GM12875 (cell line): ENCODE measurements around the gene C1orf116.
A peak's percentile ranks its signal among the peaks of the same experiment; 100 is the strongest.

Experiments used
- H3K4me3 ChIP-seq: one replicate; pipeline ENCODE4 v1.5.1; 2011; ENCODE audit warnings: low read depth, low read length, control low read depth
- TF ChIP-seq, protein P1 (sequence below): IDR thresholded peaks from 2 replicates; pipeline ENCODE4 v1.5.1; 2011; ENCODE audit warnings: low read depth, mild to moderate bottlenecking, control low read depth, inconsistent platforms, low read length, moderate library complexity, borderline replicate concordance; ENCODE audit not compliant: insufficient read depth

C1orf116 gene

DNA sequence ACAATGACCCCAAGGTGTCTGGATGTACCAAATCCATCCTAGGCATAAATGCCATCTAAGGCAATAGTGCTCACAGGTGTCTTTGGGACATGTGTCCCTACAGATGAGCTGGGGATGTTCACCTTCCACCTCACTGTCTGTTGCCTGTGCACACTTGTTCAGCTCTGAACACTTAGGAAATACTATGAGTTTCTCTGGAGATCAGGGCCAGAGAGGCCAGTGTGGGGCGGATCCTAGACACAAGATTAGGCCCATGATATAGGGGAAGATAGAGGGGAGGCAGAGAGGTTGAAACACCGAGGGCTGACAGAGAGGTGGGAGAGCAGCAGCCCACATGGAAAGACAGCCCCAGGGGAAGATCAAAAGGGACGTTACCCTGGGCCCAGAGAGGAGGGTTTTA, 25.6 kb downstream of the C1orf116 start:
- no peak overlapping the region for H3K4me3 ChIP-seq
- TF ChIP-seq, protein P1, sequence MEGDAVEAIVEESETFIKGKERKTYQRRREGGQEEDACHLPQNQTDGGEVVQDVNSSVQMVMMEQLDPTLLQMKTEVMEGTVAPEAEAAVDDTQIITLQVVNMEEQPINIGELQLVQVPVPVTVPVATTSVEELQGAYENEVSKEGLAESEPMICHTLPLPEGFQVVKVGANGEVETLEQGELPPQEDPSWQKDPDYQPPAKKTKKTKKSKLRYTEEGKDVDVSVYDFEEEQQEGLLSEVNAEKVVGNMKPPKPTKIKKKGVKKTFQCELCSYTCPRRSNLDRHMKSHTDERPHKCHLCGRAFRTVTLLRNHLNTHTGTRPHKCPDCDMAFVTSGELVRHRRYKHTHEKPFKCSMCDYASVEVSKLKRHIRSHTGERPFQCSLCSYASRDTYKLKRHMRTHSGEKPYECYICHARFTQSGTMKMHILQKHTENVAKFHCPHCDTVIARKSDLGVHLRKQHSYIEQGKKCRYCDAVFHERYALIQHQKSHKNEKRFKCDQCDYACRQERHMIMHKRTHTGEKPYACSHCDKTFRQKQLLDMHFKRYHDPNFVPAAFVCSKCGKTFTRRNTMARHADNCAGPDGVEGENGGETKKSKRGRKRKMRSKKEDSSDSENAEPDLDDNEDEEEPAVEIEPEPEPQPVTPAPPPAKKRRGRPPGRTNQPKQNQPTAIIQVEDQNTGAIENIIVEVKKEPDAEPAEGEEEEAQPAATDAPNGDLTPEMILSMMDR: no peak

DNA sequence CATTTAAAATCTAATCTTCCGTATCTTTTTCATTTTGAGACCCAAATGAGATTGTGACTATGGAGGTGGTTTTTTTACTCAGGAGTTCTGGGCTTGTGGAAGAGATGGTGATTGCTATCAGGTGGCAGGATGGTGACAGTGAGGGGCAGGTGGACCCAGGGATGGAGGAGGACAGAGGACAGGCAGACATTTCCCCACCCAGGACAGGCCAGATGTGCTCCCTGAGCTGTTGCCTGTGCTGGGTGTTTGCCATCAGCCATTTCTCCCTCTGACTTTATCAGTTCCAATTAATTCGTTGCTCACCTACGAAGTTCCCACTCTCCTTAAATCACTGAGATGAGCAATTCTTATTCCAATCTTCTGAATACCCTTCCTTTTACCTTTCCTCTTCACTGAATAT, 26.5 kb downstream of the C1orf116 start:
- H3K4me3 ChIP-seq: no peak overlapping the region
- TF ChIP-seq, protein P1: no peak

DNA sequence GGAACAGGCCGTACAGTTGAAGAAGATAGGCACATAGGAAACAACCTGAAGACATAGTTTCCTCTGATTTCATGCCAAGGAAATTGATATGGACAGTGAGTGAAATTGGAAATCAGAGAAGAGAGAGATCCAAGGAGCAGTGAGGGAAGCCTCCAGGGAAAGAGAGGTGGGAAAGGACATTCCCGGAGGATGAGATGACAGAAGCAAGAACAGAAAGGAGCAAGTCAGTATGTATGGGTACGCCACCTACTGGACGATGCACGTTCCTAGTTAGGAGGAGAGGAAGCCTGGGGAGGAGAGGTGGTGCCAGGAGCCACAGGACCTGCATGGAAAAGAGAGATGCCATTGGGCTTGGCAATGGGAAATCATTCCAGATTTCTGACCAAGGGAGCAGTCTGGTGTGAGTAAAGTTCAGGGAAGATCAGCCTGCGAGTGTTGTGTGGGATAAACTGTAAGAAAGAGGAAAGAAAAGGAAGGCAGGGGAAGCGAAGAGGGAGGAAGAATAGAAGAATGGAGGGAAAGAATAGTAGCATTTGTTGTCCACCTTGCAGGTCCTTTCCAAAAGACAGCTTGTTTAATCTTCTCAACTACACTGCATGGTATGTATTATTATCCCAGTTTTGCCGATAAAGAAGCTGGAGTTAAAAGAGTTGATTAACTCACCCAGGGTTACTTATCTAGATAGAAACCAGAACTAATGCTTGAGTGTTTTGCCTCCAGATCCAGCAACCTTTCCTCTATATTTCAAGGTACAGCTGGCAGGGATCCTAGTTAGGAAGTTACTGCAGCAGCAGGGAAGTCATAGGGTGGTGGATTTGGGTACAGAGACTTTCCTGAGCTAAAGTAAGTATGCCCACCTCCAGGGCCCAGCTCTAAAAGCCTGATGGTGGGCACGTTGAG, 27.4 kb downstream of the C1orf116 start:
- TF ChIP-seq, protein P1: peak; percentile 92
- no peak overlapping the region for H3K4me3 ChIP-seq

DNA sequence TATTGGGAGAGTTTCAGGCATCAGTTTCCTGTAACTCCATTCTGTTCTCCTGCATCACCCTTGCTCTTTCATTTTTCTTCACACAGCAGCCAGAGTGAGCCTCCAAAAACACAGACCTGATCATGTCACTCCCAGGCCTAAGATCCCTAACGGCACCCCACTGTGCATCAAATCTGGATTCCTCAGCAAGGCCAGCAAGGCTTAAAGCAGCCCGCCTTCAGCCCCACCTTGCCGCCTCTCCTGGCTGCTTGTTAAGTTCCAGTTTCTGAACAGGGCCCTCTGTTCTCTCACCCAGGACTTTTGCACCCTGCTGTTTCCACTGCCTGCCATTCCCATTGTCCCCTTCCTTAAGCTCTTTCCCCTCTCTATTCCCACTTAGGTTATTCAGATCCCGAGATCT, 29.3 kb downstream of the C1orf116 start:
- TF ChIP-seq, protein P1: no peak

DNA sequence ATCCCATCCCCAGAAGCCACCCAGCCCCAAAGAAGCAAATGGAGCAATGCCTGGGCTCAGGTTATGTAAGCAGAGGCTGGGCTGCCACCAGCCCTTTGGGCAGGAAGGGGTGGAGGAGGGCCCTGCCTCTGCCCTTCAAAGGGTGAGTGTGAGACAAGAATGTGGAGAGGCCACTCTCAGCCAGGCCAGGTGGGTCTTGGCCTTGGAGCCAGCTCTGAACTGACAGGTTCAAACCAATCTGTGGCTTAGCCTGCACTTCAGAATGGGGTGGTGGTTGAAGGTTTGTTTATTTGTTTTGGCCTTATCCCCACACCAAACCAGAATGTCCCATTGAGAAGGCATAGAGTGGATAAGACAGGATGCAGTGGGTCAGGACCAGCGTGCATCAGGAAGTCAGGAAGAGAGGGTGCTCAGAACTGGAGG, 29.8 kb downstream of the C1orf116 start:
- TF ChIP-seq, protein P1: no peak
- H3K4me3 ChIP-seq: no peak overlapping the region

More for the DNA sequence above, 29.3 kb downstream of the C1orf116 start:
- no peak overlapping the region for H3K4me3 ChIP-seq

DNA sequence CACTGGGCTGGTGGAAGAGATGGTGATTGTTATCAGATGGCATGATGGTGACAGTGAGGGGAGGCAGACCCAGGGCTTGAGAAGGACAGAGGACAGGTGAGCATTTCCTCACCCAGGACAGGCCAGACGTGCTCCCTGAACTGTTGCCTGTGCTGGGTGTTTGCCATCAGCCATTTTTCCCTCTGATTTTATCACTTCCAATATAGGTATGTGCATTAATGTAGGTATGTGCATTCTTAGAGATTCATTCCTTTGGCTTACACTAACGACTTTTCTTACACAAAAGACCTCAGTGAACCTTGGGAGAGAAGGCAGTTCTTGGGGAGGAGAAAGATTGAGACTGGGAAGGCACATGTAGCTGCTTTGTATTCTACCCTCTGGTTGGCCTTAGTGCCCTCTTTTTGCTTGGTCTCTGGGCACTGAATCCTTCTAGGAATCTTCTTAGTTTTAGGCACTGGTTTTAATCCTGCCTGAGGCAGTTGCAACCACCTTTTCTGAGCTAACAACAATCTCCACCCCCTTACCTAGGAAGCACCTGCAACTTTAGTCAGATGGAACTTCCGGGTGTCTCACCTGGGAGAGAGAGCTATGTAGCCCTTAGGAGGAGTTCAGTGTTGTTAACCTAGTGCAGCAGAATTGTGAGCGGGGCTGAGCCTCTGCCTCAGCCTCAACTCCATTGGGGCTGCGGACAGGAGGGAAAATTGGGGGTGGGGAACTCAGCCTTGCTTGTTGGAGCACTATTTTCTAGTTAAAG, 30.9 kb downstream of the C1orf116 start:
- TF ChIP-seq, protein P1: no peak
- H3K4me3 ChIP-seq: no peak overlapping the region
